ENCODE results near the gene EIF3M.

DNA sequence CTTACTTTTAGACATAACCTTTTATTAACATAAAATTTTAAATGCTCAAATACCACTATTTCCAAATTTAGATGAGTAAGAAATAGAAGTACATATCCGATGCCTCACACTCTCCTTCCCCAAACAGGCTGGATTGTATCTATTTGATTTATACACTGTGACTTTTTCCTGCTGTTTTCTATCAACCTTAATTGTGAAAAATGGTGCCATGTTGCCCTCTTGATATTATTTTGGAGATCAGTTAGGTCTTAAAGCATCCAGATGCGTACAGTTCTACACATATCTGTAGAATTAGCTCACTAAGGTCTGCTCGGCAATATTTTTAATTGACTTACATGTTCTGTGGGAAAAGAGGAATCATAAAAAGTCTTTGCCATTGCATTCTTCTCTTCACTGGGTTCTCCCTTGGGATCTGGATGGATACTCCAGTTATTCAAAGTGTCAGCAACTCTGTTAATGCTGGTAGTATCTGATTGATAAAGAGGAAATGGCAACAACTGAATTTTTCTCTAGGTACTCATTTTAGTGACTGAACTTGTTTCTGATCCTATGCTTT, 27.2 kb downstream of the EIF3M start:
- TF ChIP-seq, protein P1, sequence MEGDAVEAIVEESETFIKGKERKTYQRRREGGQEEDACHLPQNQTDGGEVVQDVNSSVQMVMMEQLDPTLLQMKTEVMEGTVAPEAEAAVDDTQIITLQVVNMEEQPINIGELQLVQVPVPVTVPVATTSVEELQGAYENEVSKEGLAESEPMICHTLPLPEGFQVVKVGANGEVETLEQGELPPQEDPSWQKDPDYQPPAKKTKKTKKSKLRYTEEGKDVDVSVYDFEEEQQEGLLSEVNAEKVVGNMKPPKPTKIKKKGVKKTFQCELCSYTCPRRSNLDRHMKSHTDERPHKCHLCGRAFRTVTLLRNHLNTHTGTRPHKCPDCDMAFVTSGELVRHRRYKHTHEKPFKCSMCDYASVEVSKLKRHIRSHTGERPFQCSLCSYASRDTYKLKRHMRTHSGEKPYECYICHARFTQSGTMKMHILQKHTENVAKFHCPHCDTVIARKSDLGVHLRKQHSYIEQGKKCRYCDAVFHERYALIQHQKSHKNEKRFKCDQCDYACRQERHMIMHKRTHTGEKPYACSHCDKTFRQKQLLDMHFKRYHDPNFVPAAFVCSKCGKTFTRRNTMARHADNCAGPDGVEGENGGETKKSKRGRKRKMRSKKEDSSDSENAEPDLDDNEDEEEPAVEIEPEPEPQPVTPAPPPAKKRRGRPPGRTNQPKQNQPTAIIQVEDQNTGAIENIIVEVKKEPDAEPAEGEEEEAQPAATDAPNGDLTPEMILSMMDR (IDR thresholded peaks at IDR 0.05; ENCODE audit: borderline replicate concordance, extremely low read depth, low read length, poor library complexity, severe bottlenecking), result no peak
- TF ChIP-seq EZH2 (IDR thresholded peaks at IDR 0.05; ENCODE audit: borderline replicate concordance, low read depth, low read length, severe bottlenecking), result no peak
